Measurements from ENCODE around the gene COPS7B. TPM values are rescaled to one million over a fixed set of nuclear protein-coding genes. Genes with fewer than 3 reads are reported as not detected.

Gene COPS7B
- 15.5 TPM for total RNA-seq (2013)
- 10 to 100 TPM in 2 of 3 donors, 1 to 10 TPM in 1; 9.5 to 38.8 (median 11.9) TPM for polyA plus RNA-seq
- polyA minus RNA-seq = 6.0 and 10.4 TPM in 2 replicates
- 3.0 to 12.4 (median 8.8) reads per million in 11 experiments for total RNA-seq

DNA sequence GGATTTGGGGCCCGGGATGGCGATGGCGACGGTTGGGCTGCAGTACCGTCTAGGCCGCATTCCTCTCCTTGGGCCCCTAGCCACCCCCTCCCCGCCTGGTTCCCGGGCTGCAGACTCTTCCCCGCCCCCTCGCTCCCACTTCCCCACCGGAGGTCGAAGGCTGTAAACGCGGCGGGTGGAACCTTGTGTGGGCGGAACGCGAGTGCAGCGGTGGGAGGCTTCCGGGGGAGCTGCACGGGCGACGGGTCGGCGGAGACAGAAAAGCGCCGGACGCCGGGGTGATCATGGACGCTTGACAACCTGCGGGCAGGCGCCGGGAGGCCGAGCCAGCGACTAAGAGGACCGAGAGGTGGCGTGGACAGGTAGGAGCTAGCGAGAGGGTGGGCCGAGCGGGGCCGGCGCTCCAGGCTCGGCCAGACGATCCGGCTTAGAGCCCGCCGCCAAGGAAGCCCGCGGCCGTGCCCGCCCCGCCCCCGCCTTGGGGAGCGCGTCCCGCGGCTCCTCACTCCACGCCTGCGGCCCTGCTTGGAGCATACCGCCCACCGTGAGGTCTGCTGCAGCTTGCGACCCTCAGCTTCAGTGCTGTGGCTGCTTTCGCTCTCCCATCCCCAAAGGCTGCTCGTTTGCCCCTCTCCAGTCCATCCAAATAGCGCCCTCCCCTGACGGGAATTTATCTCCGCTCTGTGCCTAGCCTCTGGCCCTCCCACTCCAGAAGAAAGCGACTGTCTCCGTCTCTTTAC, at the start of gene COPS7B:
Gene COPS7B (plus strand): TSS at position 269 of the 740 bp plus-strand sequence. CDS start 2,126 bp downstream, outside the sequence.
- TF ChIP-seq CTCF (IDR thresholded peaks at IDR 0.05) = peak; percentile 52
- Mint-ChIP-seq H3K4me1 (peaks cover 40% of the 10 kb centered on the region), H3K4me3 (peak within 1 kb of the TSS; percentile 87 to 94), H3K36me3 (peaks cover 26 to 30% of the 10 kb centered on the region in 2 donors), H3K27ac (peak within 1 kb of the TSS; percentile 51 to 85 (median 77)), H3K9me3 (no peaks in the 10 kb centered on the region), H3K27me3 (ENCODE audit: low read depth in 3 of 3) (peaks cover 0 to 4% (median 0%) of the 10 kb centered on the region in 3 donors)
- peak within 1 kb of the TSS; percentile 70 for H3K9ac ChIP-seq (ENCODE audit: insufficient read depth, low read length, poor library complexity, severe bottlenecking)
- H3K4me2 ChIP-seq (replicated peaks; ENCODE audit: extremely low read depth, low read length, poor library complexity, severe bottlenecking) = peak within 1 kb of the TSS; percentile 81
- peaks cover 20 to 32% of the 10 kb centered on the region in 2 donors for H3K36me3 ChIP-seq (replicated peaks in 1 of 2; ENCODE audit: control insufficient read depth in 1 of 2, insufficient read depth in 2 of 2, low read length in 2 of 2)
- H3K9me3 ChIP-seq (replicated peaks in 1 of 2; ENCODE audit: control insufficient read depth in 1 of 2, insufficient read depth in 1 of 2, low read length in 2 of 2) = no peaks in the 10 kb centered on the region
- peak within 1 kb of the TSS; percentile 59 to 88 (median 77) for H3K4me3 ChIP-seq (replicated peaks in 1 of 3; ENCODE audit: low read depth in 2 of 3, low read length in 3 of 3)
- peaks cover 34% of the 10 kb centered on the region for H4K20me1 ChIP-seq (ENCODE audit: insufficient read depth, low read length)
- H3K27ac ChIP-seq (ENCODE audit: low read depth in 1 of 2, low read length in 2 of 2) = peak within 1 kb of the TSS in 1 of 2 donors; percentile 70
- peak; percentile 69 to 76 (median 73) for DNase-seq
- intact Hi-C loops (cut with micrococcal nuclease) = loop anchor here (5.0 to 10.0 kb wide), 3 partner anchors 82 to 176 kb away; partner anchors contain the start of genes DIS3L2 (in 2 of the 2) and PTMA (in 1 of the 2)
- no peaks in the 10 kb centered on the region for H3K27me3 ChIP-seq (ENCODE audit: control insufficient read depth in 2 of 2, insufficient read depth in 2 of 2, low read length in 2 of 2)
- H3K79me2 ChIP-seq (ENCODE audit: insufficient read depth, low read length) = peaks cover 80% of the 10 kb centered on the region
- H3K4me1 ChIP-seq (ENCODE audit: control insufficient read depth in 1 of 2, insufficient read depth in 2 of 2, low read length in 2 of 2) = peaks cover 24 to 40% of the 10 kb centered on the region in 2 donors
- WGBS (ENCODE audit: insufficient coverage) = under 1% methylated on average over 62 of the region's 69 CpGs
- peak within 1 kb of the TSS; percentile 83 for H2AFZ ChIP-seq (ENCODE audit: insufficient read depth, low read depth, low read length, poor library complexity, severe bottlenecking)

DNA sequence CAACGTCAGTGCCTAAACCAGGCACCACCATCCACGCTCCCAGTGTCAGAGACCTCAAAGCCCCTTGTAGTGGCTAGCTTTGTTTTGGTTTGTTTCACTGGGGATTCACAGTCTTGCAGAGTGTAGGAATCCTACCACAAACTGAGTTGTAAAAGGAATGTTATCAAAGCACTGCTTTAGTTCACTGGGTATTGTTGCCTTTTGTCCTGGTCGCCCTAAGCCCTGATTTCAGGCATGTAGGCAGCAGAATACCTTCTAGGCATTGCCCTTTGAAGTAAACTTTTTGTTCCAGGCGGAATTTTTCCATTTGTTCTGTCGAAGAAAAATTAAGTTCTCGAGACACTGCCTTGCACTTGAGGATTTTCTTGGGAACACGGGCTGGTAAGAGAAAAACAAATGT, 48.5 kb upstream of the COPS7B start:
- no peak overlapping the region for H3K4me3 Mint-ChIP-seq
- H3K4me3 ChIP-seq (replicated peaks in 1 of 3; ENCODE audit: low read depth in 2 of 3, low read length in 3 of 3) = no peak overlapping the region
- H3K27me3 Mint-ChIP-seq (ENCODE audit: low read depth in 3 of 3) = peaks cover 0 to 3% (median 0%) of the 10 kb centered on the region in 3 donors
- 98% methylated on average over 5 of the region's 7 CpGs for WGBS (ENCODE audit: insufficient coverage)
- peaks cover 38 to 45% of the 10 kb centered on the region in 2 donors for H3K36me3 Mint-ChIP-seq
- no peak overlapping the region for H3K9ac ChIP-seq (ENCODE audit: insufficient read depth, low read length, poor library complexity, severe bottlenecking)
- no peak for TF ChIP-seq CTCF (IDR thresholded peaks at IDR 0.05)
- H2AFZ ChIP-seq (ENCODE audit: insufficient read depth, low read depth, low read length, poor library complexity, severe bottlenecking) = no peak overlapping the region
- no peaks in the 10 kb centered on the region for H3K4me1 ChIP-seq (ENCODE audit: control insufficient read depth in 1 of 2, insufficient read depth in 2 of 2, low read length in 2 of 2)
- no peak overlapping the region for H3K27ac ChIP-seq (ENCODE audit: low read depth in 1 of 2, low read length in 2 of 2)
- no peaks in the 10 kb centered on the region for H3K9me3 Mint-ChIP-seq
- no peaks in the 10 kb centered on the region for H3K27me3 ChIP-seq (ENCODE audit: control insufficient read depth in 2 of 2, insufficient read depth in 2 of 2, low read length in 2 of 2)
- DNase-seq = no peak
- H3K9me3 ChIP-seq (replicated peaks in 1 of 2; ENCODE audit: control insufficient read depth in 1 of 2, insufficient read depth in 1 of 2, low read length in 2 of 2) = no peaks in the 10 kb centered on the region
- intact Hi-C loops (cut with micrococcal nuclease) = no loop called here
- H3K4me1 Mint-ChIP-seq = no peaks in the 10 kb centered on the region
- no peak overlapping the region for H3K4me2 ChIP-seq (replicated peaks; ENCODE audit: extremely low read depth, low read length, poor library complexity, severe bottlenecking)
- no peaks in the 10 kb centered on the region for H4K20me1 ChIP-seq (ENCODE audit: insufficient read depth, low read length)
- H3K36me3 ChIP-seq (replicated peaks in 1 of 2; ENCODE audit: control insufficient read depth in 1 of 2, insufficient read depth in 2 of 2, low read length in 2 of 2) = peaks cover 9 to 31% of the 10 kb centered on the region in 2 donors
- H3K79me2 ChIP-seq (ENCODE audit: insufficient read depth, low read length) = no peaks in the 10 kb centered on the region
- no peak overlapping the region for H3K27ac Mint-ChIP-seq

All from CD14-positive monocyte (primary cell).